Measurements from ENCODE around the gene GSK3A.
A peak's percentile ranks its signal among the peaks of the same experiment; 100 is the strongest.

GSK3A gene

GRCh38 chr19:42196011-42197001 lies 46.1 kb downstream of the GSK3A start:
- no peak for DNase-seq

DNA sequence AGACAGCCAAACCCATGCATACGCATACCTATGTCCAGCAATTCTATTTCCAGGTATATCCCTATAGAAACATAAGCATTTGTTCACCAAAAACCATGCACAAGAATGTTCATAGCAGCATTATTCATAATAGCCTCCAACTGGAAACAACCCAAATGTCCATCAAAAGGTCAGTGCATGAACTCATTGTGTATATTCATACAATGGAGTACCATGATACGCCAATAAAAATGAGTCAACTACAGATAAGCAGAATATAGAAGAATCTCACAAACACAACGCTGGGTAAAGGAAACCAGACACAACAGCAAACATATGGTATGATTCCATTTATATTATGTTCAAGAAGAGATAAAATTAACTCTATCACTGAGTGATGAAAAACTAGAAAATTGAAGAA lies 48.7 kb downstream of the GSK3A start:
- no peak for DNase-seq

DNA sequence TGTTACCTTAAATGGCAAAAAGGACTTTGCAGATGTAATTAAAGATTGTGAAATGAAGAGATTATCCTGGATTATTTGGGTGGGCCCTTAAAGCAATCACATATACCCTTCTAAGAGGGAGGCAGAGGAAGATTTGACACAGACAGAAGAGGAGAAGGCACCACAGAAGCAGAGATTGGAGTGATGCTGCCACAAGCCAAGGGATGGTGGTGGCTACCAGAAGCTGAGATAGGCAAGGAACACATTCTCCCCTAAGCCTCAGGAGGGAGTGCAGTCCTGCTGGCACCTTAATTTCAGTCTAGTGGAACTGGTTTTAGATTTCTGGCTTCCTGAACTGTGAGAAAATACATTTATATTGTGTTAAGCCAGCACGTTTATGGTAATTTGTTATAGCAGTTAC lies 49.1 kb downstream of the GSK3A start:
- no peak for DNase-seq

GRCh38 chr19:42191855-42192254 lies 50.5 kb downstream of the GSK3A start:
- no peak for DNase-seq

GRCh38 chr19:42191330-42191729 lies 51.1 kb downstream of the GSK3A start:
- no peak for DNase-seq

- no peak for DNase-seq
Measured at GRCh38 chr19:42189133-42189532, 53.3 kb downstream of the GSK3A start.

DNA sequence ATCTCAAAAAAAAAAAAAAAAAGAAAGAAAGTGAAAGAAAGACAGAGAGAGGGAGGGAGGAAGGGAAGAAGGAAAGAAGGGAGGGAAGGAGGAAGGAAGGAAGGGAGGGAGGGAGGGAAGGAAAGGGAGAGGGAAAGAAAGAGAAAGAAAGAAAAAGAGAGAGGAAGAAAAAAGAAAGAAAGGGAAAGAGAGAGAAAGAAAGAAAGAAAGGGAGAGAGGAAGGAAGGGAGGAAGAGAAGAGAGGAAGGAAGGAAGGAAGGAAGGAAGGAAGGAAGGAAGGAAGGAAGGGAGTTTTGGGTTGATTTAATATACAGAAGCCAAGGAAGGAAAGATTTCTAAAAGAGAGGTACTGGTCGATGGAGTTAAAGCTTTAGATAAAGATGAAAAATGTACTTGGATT lies 53.7 kb downstream of the GSK3A start:
- no peak for DNase-seq

- no peak for DNase-seq
Measured at GRCh38 chr19:42185277-42185676, 57.1 kb downstream of the GSK3A start.

GRCh38 chr19:42184401-42184861 lies 58.0 kb downstream of the GSK3A start:
- peak; percentile 20 for DNase-seq

Measured in NCI-H1417 treated with DMSO at 0.1 percent for 48 hours (cell line).